Stimulated activated memory B cell treated with anti-CD40 and anti-IgM and Interleukin-4, amounts not matched to agents 10 μg/mL and 1 μg/mL and 100 μg/mL, for 72 hours (primary cell): ENCODE measurements around the gene ZNF638.

ENCODE experiments used
- ATAC-seq: fragments of 150-1000 bp; cut with Tn5 transposase; 2 replicates; pipeline ENCODE4 v1.10.0; 2021
- H3K27ac Mint-ChIP-seq: one replicate; pipeline ENCODE4 v1.8.0; 2022; ENCODE audit warnings: mild to moderate bottlenecking, mixed read lengths
- H3K27me3 Mint-ChIP-seq: one replicate; pipeline ENCODE4 v1.8.0; 2022; ENCODE audit warnings: mixed read lengths
- H3K36me3 Mint-ChIP-seq: one replicate; pipeline ENCODE4 v1.8.0; 2022; ENCODE audit warnings: mixed read lengths
- H3K4me1 Mint-ChIP-seq: one replicate; pipeline ENCODE4 v1.8.0; 2022; ENCODE audit warnings: mixed read lengths
- H3K4me3 Mint-ChIP-seq: one replicate; pipeline ENCODE4 v1.8.0; 2022; ENCODE audit warnings: mild to moderate bottlenecking, moderate library complexity, mixed read lengths
- H3K9me3 Mint-ChIP-seq: one replicate; pipeline ENCODE4 v1.8.0; 2022; ENCODE audit warnings: mixed read lengths

The ZNF638 gene

GRCh38 chr2:71476495-71476894 is 144.9 kb downstream of the ZNF638 start:
- Mint-ChIP-seq H3K27ac (no peak overlapping the region), H3K4me3 (no peak overlapping the region), H3K4me1 (peaks cover 6% of the 10 kb centered on the region), H3K27me3 (peaks cover 31% of the 10 kb centered on the region), H3K36me3 (no peaks in the 10 kb centered on the region), H3K9me3 (no peaks in the 10 kb centered on the region)
- ATAC-seq = no peak

DNA sequence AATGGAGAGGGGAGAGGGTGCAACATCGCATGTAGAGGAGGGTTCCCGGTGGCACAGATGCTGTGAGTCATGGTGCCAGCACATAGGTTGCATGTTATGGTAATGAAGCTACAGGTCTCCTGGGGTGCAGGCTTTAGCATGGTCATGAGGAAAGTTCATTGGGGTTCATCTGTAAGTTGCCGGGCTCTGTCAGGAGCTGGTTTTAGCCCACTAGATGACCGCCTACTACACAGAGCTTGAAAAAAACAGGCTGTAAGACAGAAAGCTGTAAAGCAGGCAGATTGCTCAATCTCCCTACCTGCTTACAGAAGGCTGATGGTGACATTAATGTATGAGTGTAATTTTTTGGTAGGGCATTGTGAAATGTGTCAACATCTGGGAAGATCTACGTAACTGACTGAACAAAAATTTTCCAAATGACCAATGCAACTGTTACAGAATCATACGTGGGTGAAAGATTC is 145.7 kb downstream of the ZNF638 start:
- peaks cover 6% of the 10 kb centered on the region for H3K4me1 Mint-ChIP-seq
- H3K36me3 Mint-ChIP-seq = no peaks in the 10 kb centered on the region
- H3K4me3 Mint-ChIP-seq = no peak overlapping the region
- no peak overlapping the region for H3K27ac Mint-ChIP-seq
- no peak for ATAC-seq
- H3K27me3 Mint-ChIP-seq = peaks cover 38% of the 10 kb centered on the region
- no peaks in the 10 kb centered on the region for H3K9me3 Mint-ChIP-seq

GRCh38 chr2:71478806-71479205 is 147.2 kb downstream of the ZNF638 start:
- Mint-ChIP-seq H3K27me3 (peaks cover 36% of the 10 kb centered on the region), H3K4me1 (peaks cover 6% of the 10 kb centered on the region), H3K4me3 (no peak overlapping the region), H3K36me3 (no peaks in the 10 kb centered on the region), H3K27ac (no peak overlapping the region), H3K9me3 (no peaks in the 10 kb centered on the region)
- no peak for ATAC-seq

GRCh38 chr2:71479261-71479660 is 147.7 kb downstream of the ZNF638 start:
- ATAC-seq = no peak
- Mint-ChIP-seq H3K36me3 (no peaks in the 10 kb centered on the region), H3K4me1 (peaks cover 5% of the 10 kb centered on the region), H3K9me3 (no peaks in the 10 kb centered on the region), H3K4me3 (no peak overlapping the region), H3K27me3 (peaks cover 35% of the 10 kb centered on the region), H3K27ac (no peak overlapping the region)

GRCh38 chr2:71481111-71481510 is 149.5 kb downstream of the ZNF638 start:
- H3K27me3 Mint-ChIP-seq = peaks cover 38% of the 10 kb centered on the region
- no peaks in the 10 kb centered on the region for H3K4me1 Mint-ChIP-seq
- no peak for ATAC-seq
- H3K4me3 Mint-ChIP-seq = no peak overlapping the region
- H3K27ac Mint-ChIP-seq = no peak overlapping the region
- H3K9me3 Mint-ChIP-seq = no peaks in the 10 kb centered on the region
- no peaks in the 10 kb centered on the region for H3K36me3 Mint-ChIP-seq

DNA sequence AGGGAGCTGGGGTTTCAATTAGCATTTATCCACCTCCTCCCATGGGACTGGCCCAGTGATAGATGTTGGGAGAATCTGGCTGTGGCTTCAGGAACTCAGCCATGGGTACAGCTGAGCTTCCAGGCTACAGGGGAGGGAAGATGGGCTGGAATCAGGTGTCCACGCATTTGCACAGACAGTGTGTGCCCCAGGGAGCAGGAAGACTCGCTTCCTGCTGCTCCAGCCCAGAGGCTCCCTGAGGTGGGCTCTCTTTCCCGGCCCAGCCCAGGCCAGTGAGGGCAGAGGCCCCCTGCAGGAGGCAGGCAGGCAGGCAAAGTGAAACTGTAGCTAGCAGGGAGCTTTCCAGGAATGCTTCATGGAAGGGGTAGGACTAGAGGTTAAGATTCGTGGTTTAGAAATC is 150.5 kb downstream of the ZNF638 start:
- no peaks in the 10 kb centered on the region for H3K9me3 Mint-ChIP-seq
- H3K4me1 Mint-ChIP-seq = no peaks in the 10 kb centered on the region
- H3K36me3 Mint-ChIP-seq = no peaks in the 10 kb centered on the region
- H3K27ac Mint-ChIP-seq = no peak overlapping the region
- peaks cover 44% of the 10 kb centered on the region for H3K27me3 Mint-ChIP-seq
- H3K4me3 Mint-ChIP-seq = no peak overlapping the region
- no peak for ATAC-seq

DNA sequence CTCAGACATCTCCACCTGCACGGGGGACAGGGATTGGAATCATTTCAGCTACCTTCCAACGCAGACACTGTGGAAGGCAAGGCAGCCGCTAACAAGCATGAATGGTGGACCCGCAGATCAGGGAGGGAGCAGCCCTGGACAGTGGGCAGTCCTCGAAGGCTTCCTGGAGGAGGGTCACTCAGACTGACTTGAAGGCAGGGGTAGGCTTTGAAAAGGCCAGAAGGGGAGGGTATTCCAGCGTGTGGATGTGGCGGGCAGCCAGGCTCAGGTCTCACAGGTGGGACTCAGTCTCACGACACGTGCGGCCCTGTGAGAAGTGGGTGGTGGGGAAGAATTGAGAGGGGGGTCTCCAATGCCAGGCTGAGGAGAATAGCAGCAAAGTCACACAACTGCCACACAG is 151.7 kb downstream of the ZNF638 start:
- H3K27ac Mint-ChIP-seq = no peak overlapping the region
- ATAC-seq = no peak
- H3K4me1 Mint-ChIP-seq = no peaks in the 10 kb centered on the region
- peaks cover 44% of the 10 kb centered on the region for H3K27me3 Mint-ChIP-seq
- H3K36me3 Mint-ChIP-seq = no peaks in the 10 kb centered on the region
- no peaks in the 10 kb centered on the region for H3K9me3 Mint-ChIP-seq
- H3K4me3 Mint-ChIP-seq = no peak overlapping the region

DNA sequence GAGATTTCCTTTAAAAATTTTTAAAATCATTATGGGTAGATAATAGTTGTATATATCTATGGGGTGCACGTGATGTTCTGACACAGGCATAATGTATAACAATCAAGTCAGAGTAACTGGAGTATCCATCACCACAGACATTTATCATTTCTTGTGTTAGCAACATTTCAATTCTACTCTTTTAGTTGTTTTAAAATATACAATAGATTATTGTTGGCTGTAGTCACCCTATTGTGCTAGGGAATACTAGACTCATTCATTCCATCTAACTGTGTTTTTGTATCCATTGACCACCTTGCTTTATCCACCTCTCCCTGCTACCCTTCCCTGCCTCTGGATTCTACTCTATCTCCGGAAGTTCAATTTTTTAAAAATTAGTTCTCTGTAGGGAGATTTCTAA is 152.8 kb downstream of the ZNF638 start:
- no peak overlapping the region for H3K27ac Mint-ChIP-seq
- no peaks in the 10 kb centered on the region for H3K9me3 Mint-ChIP-seq
- H3K4me3 Mint-ChIP-seq = no peak overlapping the region
- peaks cover 44% of the 10 kb centered on the region for H3K27me3 Mint-ChIP-seq
- ATAC-seq = no peak
- no peaks in the 10 kb centered on the region for H3K36me3 Mint-ChIP-seq
- no peaks in the 10 kb centered on the region for H3K4me1 Mint-ChIP-seq
